HepG2 (cell line): ENCODE data around the gene CYP26A1. TPM values are rescaled to one million over a fixed set of nuclear protein-coding genes. Genes with fewer than 3 reads are reported as not detected.
A peak's percentile ranks its signal among the peaks of the same experiment; 100 is the strongest.

ENCODE experiments used
- ATM ChIP-seq: fragments of 450-650 bp; IDR thresholded peaks from 2 replicates; pipeline ENCODE4 v1.7.1; 2017; ENCODE audit warnings: mild to moderate bottlenecking, borderline replicate concordance
- CBFB ChIP-seq: sonication (generic); formaldehyde crosslinking; IDR thresholded peaks from 2 replicates; pipeline ENCODE4 v1.4.0; 2020; ENCODE audit warnings: missing genetic modification reagents
- HNRNPLL ChIP-seq: fragments of 200-400 bp; formaldehyde crosslinking; IDR thresholded peaks from 2 replicates; pipeline ENCODE4 v1.6.1; 2017; ENCODE audit warnings: mild to moderate bottlenecking, low read depth, low read length; ENCODE audit not compliant: poor library complexity, severe bottlenecking
- MTF1 ChIP-seq: sonication (generic); formaldehyde crosslinking; IDR thresholded peaks from 2 replicates; pipeline ENCODE4 v1.5.0; 2020; ENCODE audit warnings: missing genetic modification reagents
- POLR2A ChIP-seq, 2 experiments: IDR thresholded peaks; 2 replicates each; pipeline ENCODE4 v1.6.1; 2011; ENCODE audit warnings: low read depth in 2 of 2, low read length in 2 of 2, mild to moderate bottlenecking in 1 of 2, moderate library complexity in 1 of 2; ENCODE audit not compliant: insufficient read depth in 1 of 2
- RFXANK ChIP-seq: IDR thresholded peaks from 2 replicates; pipeline ENCODE4 v1.6.1; 2016
- THAP11 ChIP-seq: IDR thresholded peaks from 2 replicates; pipeline ENCODE4 v1.6.1; 2016; ENCODE audit warnings: missing biosample characterization, missing genetic modification reagents
- ZNF101 ChIP-seq: sonication (generic); formaldehyde crosslinking; IDR thresholded peaks from 2 replicates; pipeline ENCODE4 v1.4.0; 2020; ENCODE audit warnings: mild to moderate bottlenecking, low read depth, missing genetic modification reagents, borderline replicate concordance
- ZNF251 ChIP-seq: sonication (generic); formaldehyde crosslinking; IDR thresholded peaks from 2 replicates; pipeline ENCODE4 v1.9.0; 2021; ENCODE audit warnings: mild to moderate bottlenecking, missing genetic modification reagents
- ZNF44 ChIP-seq: sonication (generic); formaldehyde crosslinking; IDR thresholded peaks from 2 replicates; pipeline ENCODE4 v1.5.1; 2020; ENCODE audit warnings: mild to moderate bottlenecking, missing genetic modification reagents
- ZNF772 ChIP-seq: sonication (generic); formaldehyde crosslinking; IDR thresholded peaks from 2 replicates; pipeline ENCODE4 v1.5.0; 2020; ENCODE audit warnings: mild to moderate bottlenecking, missing genetic modification reagents
- polyA plus RNA-seq, 8 experiments: library from polyadenylated mRNA; depleted of rRNA in 3 of 8; stranded (reverse) in 7 of 8; unstranded in 1 of 8; fragments of >200 nt; fragmentation: Illumina TruSeq in 4 of 8; extraction: Trizol in 4 of 8; gene quantifications; 2 replicates each; pipeline versions ENCODE4 v1.2.1 to v1.2.3, GENCODE V29; 2011 to 2016; ENCODE audit warnings: low read depth in 4 of 8, missing spikeins in 1 of 8, mixed read lengths in 1 of 8; ENCODE audit not compliant: insufficient read depth in 1 of 8
- total RNA-seq, 5 experiments: library from RNA; depleted of rRNA; stranded (reverse); fragments of >200 nt; fragmentation: Illumina TruSeq; extraction: Trizol; gene quantifications; 2 replicates each; pipeline ENCODE4 v1.2.3, GENCODE V29; 2016; ENCODE audit warnings: low read depth in 1 of 5
- TF ChIP-seq, protein P1 (sequence below): sonication (generic); formaldehyde crosslinking; conservative IDR thresholded peaks from 2 replicates; pipeline ENCODE4 v1.8.0; 2022; ENCODE audit warnings: mild to moderate bottlenecking, moderate library complexity, missing genetic modification reagents
- TF ChIP-seq, protein P2 (sequence below): sonication (generic); formaldehyde crosslinking; IDR thresholded peaks from 2 replicates; pipeline ENCODE4 v1.8.0; 2022; ENCODE audit warnings: mild to moderate bottlenecking, missing genetic modification reagents
- TF ChIP-seq, protein P3 (sequence below): sonication (generic); formaldehyde crosslinking; IDR thresholded peaks from 2 replicates; pipeline ENCODE4 v1.9.0; 2022; ENCODE audit warnings: missing genetic modification reagents, mild to moderate bottlenecking, borderline replicate concordance
- TF ChIP-seq, protein P4 (sequence below): sonication (generic); formaldehyde crosslinking; IDR thresholded peaks from 2 replicates; pipeline ENCODE4 v1.5.1; 2020; ENCODE audit warnings: mild to moderate bottlenecking, missing genetic modification reagents, moderate library complexity
- TF ChIP-seq, protein P5 (sequence below): sonication (generic); formaldehyde crosslinking; IDR thresholded peaks from 2 replicates; pipeline ENCODE4 v1.4.0; 2020; ENCODE audit warnings: missing genetic modification reagents
- TF ChIP-seq, protein P6 (sequence below): sonication (generic); formaldehyde crosslinking; conservative IDR thresholded peaks from 2 replicates; pipeline ENCODE4 v1.4.0; 2020; ENCODE audit warnings: missing genetic modification reagents

Gene CYP26A1
- total and polyA plus RNA-seq, 2 of the 13 experiments (the other 11 are each of a cell fraction or from before 2014, with no cell fraction given): 0.15 TPM; not detected in 1

DNA sequence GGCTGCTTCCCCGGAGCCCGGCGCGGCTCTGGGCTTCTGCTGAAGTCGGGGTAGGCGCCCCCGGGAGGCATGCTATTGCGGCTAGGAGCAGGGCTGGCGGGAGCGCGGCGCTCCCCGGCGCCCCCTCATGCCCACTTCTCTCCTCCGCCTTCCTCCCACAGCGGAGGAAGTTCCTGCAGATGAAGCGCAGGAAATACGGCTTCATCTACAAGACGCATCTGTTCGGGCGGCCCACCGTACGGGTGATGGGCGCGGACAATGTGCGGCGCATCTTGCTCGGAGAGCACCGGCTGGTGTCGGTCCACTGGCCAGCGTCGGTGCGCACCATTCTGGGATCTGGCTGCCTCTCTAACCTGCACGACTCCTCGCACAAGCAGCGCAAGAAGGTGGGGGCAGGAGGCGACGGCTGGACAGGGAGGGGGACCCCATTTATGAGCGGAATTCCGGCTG lies 479 bp downstream of the CYP26A1 start (continued):
- no peak for TF ChIP-seq ZNF44 (CRISPR knock-in tag)
- TF ChIP-seq THAP11 (CRISPR knock-in tag): no peak
- TF ChIP-seq, protein P1, sequence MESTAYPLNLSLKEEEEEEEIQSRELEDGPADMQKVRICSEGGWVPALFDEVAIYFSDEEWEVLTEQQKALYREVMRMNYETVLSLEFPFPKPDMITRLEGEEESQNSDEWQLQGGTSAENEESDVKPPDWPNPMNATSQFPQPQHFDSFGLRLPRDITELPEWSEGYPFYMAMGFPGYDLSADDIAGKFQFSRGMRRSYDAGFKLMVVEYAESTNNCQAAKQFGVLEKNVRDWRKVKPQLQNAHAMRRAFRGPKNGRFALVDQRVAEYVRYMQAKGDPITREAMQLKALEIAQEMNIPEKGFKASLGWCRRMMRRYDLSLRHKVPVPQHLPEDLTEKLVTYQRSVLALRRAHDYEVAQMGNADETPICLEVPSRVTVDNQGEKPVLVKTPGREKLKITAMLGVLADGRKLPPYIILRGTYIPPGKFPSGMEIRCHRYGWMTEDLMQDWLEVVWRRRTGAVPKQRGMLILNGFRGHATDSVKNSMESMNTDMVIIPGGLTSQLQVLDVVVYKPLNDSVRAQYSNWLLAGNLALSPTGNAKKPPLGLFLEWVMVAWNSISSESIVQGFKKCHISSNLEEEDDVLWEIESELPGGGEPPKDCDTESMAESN: no peak
- no peak for TF ChIP-seq ZNF251 (CRISPR knock-in tag)
- TF ChIP-seq, protein P2, sequence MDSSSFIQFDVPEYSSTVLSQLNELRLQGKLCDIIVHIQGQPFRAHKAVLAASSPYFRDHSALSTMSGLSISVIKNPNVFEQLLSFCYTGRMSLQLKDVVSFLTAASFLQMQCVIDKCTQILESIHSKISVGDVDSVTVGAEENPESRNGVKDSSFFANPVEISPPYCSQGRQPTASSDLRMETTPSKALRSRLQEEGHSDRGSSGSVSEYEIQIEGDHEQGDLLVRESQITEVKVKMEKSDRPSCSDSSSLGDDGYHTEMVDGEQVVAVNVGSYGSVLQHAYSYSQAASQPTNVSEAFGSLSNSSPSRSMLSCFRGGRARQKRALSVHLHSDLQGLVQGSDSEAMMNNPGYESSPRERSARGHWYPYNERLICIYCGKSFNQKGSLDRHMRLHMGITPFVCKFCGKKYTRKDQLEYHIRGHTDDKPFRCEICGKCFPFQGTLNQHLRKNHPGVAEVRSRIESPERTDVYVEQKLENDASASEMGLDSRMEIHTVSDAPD (CRISPR knock-in tag): no peak
- TF ChIP-seq ZNF772: no peak
- no peak for TF ChIP-seq RFXANK (CRISPR knock-in tag)
- TF ChIP-seq, protein P3, sequence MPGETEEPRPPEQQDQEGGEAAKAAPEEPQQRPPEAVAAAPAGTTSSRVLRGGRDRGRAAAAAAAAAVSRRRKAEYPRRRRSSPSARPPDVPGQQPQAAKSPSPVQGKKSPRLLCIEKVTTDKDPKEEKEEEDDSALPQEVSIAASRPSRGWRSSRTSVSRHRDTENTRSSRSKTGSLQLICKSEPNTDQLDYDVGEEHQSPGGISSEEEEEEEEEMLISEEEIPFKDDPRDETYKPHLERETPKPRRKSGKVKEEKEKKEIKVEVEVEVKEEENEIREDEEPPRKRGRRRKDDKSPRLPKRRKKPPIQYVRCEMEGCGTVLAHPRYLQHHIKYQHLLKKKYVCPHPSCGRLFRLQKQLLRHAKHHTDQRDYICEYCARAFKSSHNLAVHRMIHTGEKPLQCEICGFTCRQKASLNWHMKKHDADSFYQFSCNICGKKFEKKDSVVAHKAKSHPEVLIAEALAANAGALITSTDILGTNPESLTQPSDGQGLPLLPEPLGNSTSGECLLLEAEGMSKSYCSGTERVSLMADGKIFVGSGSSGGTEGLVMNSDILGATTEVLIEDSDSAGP (CRISPR knock-in tag): peak; percentile 22; the same call in 1 of the 2 replicates
- TF ChIP-seq MTF1 (CRISPR knock-in tag): no peak
- peak; percentile 44 for TF ChIP-seq HNRNPLL
- no peak for TF ChIP-seq ZNF101 (CRISPR knock-in tag)
- TF ChIP-seq CBFB (CRISPR knock-in tag): no peak
- TF ChIP-seq, protein P4, sequence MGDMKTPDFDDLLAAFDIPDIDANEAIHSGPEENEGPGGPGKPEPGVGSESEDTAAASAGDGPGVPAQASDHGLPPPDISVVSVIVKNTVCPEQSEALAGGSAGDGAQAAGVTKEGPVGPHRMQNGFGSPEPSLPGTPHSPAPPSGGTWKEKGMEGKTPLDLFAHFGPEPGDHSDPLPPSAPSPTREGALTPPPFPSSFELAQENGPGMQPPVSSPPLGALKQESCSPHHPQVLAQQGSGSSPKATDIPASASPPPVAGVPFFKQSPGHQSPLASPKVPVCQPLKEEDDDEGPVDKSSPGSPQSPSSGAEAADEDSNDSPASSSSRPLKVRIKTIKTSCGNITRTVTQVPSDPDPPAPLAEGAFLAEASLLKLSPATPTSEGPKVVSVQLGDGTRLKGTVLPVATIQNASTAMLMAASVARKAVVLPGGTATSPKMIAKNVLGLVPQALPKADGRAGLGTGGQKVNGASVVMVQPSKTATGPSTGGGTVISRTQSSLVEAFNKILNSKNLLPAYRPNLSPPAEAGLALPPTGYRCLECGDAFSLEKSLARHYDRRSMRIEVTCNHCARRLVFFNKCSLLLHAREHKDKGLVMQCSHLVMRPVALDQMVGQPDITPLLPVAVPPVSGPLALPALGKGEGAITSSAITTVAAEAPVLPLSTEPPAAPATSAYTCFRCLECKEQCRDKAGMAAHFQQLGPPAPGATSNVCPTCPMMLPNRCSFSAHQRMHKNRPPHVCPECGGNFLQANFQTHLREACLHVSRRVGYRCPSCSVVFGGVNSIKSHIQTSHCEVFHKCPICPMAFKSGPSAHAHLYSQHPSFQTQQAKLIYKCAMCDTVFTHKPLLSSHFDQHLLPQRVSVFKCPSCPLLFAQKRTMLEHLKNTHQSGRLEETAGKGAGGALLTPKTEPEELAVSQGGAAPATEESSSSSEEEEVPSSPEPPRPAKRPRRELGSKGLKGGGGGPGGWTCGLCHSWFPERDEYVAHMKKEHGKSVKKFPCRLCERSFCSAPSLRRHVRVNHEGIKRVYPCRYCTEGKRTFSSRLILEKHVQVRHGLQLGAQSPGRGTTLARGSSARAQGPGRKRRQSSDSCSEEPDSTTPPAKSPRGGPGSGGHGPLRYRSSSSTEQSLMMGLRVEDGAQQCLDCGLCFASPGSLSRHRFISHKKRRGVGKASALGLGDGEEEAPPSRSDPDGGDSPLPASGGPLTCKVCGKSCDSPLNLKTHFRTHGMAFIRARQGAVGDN: peak; percentile 48
- TF ChIP-seq ATM: no peak
- TF ChIP-seq, protein P5, sequence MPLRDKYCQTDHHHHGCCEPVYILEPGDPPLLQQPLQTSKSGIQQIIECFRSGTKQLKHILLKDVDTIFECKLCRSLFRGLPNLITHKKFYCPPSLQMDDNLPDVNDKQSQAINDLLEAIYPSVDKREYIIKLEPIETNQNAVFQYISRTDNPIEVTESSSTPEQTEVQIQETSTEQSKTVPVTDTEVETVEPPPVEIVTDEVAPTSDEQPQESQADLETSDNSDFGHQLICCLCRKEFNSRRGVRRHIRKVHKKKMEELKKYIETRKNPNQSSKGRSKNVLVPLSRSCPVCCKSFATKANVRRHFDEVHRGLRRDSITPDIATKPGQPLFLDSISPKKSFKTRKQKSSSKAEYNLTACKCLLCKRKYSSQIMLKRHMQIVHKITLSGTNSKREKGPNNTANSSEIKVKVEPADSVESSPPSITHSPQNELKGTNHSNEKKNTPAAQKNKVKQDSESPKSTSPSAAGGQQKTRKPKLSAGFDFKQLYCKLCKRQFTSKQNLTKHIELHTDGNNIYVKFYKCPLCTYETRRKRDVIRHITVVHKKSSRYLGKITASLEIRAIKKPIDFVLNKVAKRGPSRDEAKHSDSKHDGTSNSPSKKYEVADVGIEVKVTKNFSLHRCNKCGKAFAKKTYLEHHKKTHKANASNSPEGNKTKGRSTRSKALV (CRISPR knock-in tag): peak; percentile 97; the same call in 1 of the 2 replicates
- TF ChIP-seq, protein P6, sequence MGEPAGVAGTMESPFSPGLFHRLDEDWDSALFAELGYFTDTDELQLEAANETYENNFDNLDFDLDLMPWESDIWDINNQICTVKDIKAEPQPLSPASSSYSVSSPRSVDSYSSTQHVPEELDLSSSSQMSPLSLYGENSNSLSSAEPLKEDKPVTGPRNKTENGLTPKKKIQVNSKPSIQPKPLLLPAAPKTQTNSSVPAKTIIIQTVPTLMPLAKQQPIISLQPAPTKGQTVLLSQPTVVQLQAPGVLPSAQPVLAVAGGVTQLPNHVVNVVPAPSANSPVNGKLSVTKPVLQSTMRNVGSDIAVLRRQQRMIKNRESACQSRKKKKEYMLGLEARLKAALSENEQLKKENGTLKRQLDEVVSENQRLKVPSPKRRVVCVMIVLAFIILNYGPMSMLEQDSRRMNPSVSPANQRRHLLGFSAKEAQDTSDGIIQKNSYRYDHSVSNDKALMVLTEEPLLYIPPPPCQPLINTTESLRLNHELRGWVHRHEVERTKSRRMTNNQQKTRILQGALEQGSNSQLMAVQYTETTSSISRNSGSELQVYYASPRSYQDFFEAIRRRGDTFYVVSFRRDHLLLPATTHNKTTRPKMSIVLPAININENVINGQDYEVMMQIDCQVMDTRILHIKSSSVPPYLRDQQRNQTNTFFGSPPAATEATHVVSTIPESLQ (CRISPR knock-in tag): no peak
- no peak for TF ChIP-seq POLR2A (IDR thresholded peaks at IDR 0.05; ENCODE audit: insufficient read depth in 1 of 2, low read depth in 2 of 2, low read length in 2 of 2)
